HepG2 (cell line): ENCODE results near the gene NFATC3. TPM values are rescaled to one million over a fixed set of nuclear protein-coding genes. Genes with fewer than 3 reads are reported as not detected.

Source experiments
- CAMTA2 ChIP-seq: sonication (generic); formaldehyde crosslinking; IDR thresholded peaks from 2 replicates; pipeline ENCODE4 v1.4.0; 2020; ENCODE audit warnings: mild to moderate bottlenecking, missing genetic modification reagents, borderline replicate concordance
- DR1 ChIP-seq: sonication (generic); formaldehyde crosslinking; IDR thresholded peaks from 2 replicates; pipeline ENCODE4 v1.8.0; 2021; ENCODE audit warnings: mild to moderate bottlenecking, missing genetic modification reagents, inconsistent platforms
- FOXK2 ChIP-seq: fragments of 450-650 bp; IDR thresholded peaks from 2 replicates; pipeline ENCODE4 v1.6.1; 2016
- GTF2F1 ChIP-seq: fragments of 150-350 bp; IDR thresholded peaks from 2 replicates; pipeline ENCODE4 v1.6.1; 2014; ENCODE audit warnings: low read length
- IKZF1 ChIP-seq: fragments of 450-650 bp; IDR thresholded peaks from 2 replicates; pipeline ENCODE4 v1.7.1; 2016
- KDM1A ChIP-seq: IDR thresholded peaks from 2 replicates; pipeline ENCODE4 v1.6.1; 2016; ENCODE audit warnings: missing compliant biosample characterization
- MEIS1 ChIP-seq: sonication (generic); formaldehyde crosslinking; IDR thresholded peaks from 2 replicates; pipeline ENCODE4 v1.9.0; 2021; ENCODE audit warnings: mild to moderate bottlenecking, missing genetic modification reagents, moderate library complexity, borderline replicate concordance
- RFXANK ChIP-seq: IDR thresholded peaks from 2 replicates; pipeline ENCODE4 v1.6.1; 2016
- RFXAP ChIP-seq: sonication (generic); formaldehyde crosslinking; IDR thresholded peaks from 2 replicates; pipeline ENCODE4 v1.4.0; 2020; ENCODE audit warnings: missing genetic modification reagents, borderline replicate concordance
- TBX2 ChIP-seq: sonication (generic); formaldehyde crosslinking; IDR thresholded peaks from 2 replicates; pipeline ENCODE4 v1.5.0; 2020; ENCODE audit warnings: missing genetic modification reagents, mild to moderate bottlenecking, borderline replicate concordance
- ZBTB7B ChIP-seq: sonication (generic); formaldehyde crosslinking; IDR thresholded peaks from 2 replicates; pipeline ENCODE4 v1.4.0; 2020; ENCODE audit warnings: missing genetic modification reagents
- ZKSCAN1 ChIP-seq: fragments of 150-350 bp; IDR thresholded peaks from 2 replicates; pipeline ENCODE4 v1.6.1; 2014; ENCODE audit warnings: low read length
- ZNF232 ChIP-seq: sonication (generic); formaldehyde crosslinking; IDR thresholded peaks from 2 replicates; pipeline ENCODE4 v1.4.0; 2020; ENCODE audit warnings: missing genetic modification reagents, borderline replicate concordance
- ZNF296 ChIP-seq: sonication (generic); formaldehyde crosslinking; conservative IDR thresholded peaks from 2 replicates; pipeline ENCODE4 v1.5.0; 2020; ENCODE audit warnings: mild to moderate bottlenecking, missing genetic modification reagents
- ZNF317 ChIP-seq: sonication (generic); formaldehyde crosslinking; IDR thresholded peaks from 2 replicates; pipeline ENCODE4 v1.5.0; 2020; ENCODE audit warnings: mild to moderate bottlenecking, missing genetic modification reagents
- ZNF326 ChIP-seq: sonication (generic); formaldehyde crosslinking; IDR thresholded peaks from 2 replicates; pipeline ENCODE4 v1.4.0; 2020; ENCODE audit warnings: missing genetic modification reagents, borderline replicate concordance
- ZNF572 ChIP-seq: sonication (generic); formaldehyde crosslinking; IDR thresholded peaks from 2 replicates; pipeline ENCODE4 v1.5.1; 2020; ENCODE audit warnings: mild to moderate bottlenecking, missing genetic modification reagents
- ZSCAN31 ChIP-seq: sonication (generic); formaldehyde crosslinking; IDR thresholded peaks from 2 replicates; pipeline ENCODE4 v1.5.0; 2020; ENCODE audit warnings: low read depth, mild to moderate bottlenecking, missing genetic modification reagents
- polyA plus RNA-seq, 8 experiments: library from polyadenylated mRNA; depleted of rRNA in 3 of 8; stranded (reverse) in 7 of 8; unstranded in 1 of 8; fragments of >200 nt; fragmentation: Illumina TruSeq in 4 of 8; extraction: Trizol in 4 of 8; gene quantifications; 2 replicates each; pipeline versions ENCODE4 v1.2.1 to v1.2.3, GENCODE V29; 2011 to 2016; ENCODE audit warnings: low read depth in 4 of 8, missing spikeins in 1 of 8, mixed read lengths in 1 of 8; ENCODE audit not compliant: insufficient read depth in 1 of 8
- total RNA-seq, 5 experiments: library from RNA; depleted of rRNA; stranded (reverse); fragments of >200 nt; fragmentation: Illumina TruSeq; extraction: Trizol; gene quantifications; 2 replicates each; pipeline ENCODE4 v1.2.3, GENCODE V29; 2016; ENCODE audit warnings: low read depth in 1 of 5
- TF ChIP-seq, protein P1 (sequence below): IDR thresholded peaks from 2 replicates; pipeline ENCODE4 v1.6.1; 2016
- TF ChIP-seq, protein P2 (sequence below): sonication (generic); formaldehyde crosslinking; IDR thresholded peaks from 2 replicates; pipeline ENCODE4 v1.4.0; 2020; ENCODE audit warnings: mild to moderate bottlenecking, low read depth, missing genetic modification reagents
- TF ChIP-seq, protein P3 (sequence below): sonication (generic); formaldehyde crosslinking; IDR thresholded peaks from 2 replicates; pipeline ENCODE4 v1.4.0; 2020; ENCODE audit warnings: missing genetic modification reagents
- TF ChIP-seq, protein P4 (sequence below): sonication (generic); formaldehyde crosslinking; IDR thresholded peaks from 2 replicates; pipeline ENCODE4 v1.4.0; 2020; ENCODE audit warnings: low read depth, mild to moderate bottlenecking, missing genetic modification reagents
- TF ChIP-seq, protein P5 (sequence below): sonication (generic); formaldehyde crosslinking; IDR thresholded peaks from 2 replicates; pipeline ENCODE4 v1.9.0; 2021; ENCODE audit warnings: missing genetic modification reagents, mild to moderate bottlenecking, borderline replicate concordance

Gene NFATC3
- total and polyA plus RNA-seq, 2 of the 13 experiments (the other 11 are each of a cell fraction or from before 2014, with no cell fraction given): 52.6 to 62.7 TPM

DNA sequence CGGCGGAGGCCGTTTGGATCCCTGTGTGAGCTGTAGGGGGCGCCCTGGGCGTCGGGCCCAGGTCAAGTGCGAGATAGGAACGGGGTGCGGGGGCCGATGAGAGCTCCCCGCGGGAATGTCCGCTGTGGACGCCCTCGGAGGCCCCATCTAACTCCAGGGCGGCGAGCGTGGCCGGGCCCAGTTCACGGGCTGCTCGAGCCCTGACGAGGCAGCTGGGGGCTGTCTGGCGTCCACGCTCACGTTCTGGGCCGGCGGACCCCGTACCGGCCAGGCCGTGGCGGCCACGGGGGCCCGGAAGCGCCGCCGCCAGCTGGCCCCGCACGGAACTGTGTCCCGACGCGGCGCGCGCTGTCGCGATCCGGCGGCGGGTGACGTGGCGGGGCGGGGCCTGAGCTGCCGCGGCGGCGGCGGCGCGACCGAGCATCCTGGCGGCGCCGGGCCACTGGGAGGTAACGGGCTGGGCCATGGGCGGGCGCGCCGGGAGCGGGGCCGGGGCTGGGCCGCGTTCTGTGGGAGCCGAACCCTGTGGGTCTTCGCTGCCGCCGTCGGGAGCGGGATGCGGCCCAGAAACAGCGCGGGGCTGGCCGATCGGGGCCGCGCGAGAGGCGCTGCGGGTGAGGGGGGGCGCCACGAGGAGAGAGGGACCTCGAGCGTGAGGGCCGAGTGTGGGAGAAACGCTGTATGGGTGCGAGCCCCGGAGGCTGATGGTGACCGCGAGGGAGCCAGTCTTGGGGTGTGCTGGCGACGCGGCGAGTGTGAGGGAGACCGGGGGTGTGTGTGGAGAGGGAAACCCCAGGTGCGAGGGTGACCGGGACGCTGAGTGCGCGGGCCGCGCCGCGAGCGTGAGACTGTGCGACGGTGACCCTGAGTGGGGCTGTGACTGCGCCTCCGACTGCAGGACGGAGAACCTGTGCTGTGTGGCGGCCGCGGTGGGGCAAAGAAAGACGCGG is 179.2 kb downstream of the NFATC3 start, which contains the start of gene SLC7A6 (continued):
- TF ChIP-seq RFXAP (CRISPR knock-in tag) (peak; percentile 82), KDM1A (CRISPR knock-in tag) (no peak), ZNF317 (CRISPR knock-in tag) (0 out of 2 replicates have a peak, but pooled peaks have one; percentile 19), IKZF1 (no peak), RFXANK (CRISPR knock-in tag) (no peak; the same call in 1 of the 2 replicates), ZNF572 (peak; percentile 85; the same call in 1 of the 2 replicates), MEIS1 (CRISPR knock-in tag) (0 out of 2 replicates have a peak, but pooled peaks have one; percentile 24), ZNF232 (CRISPR knock-in tag) (peak; percentile 58), ZSCAN31 (CRISPR knock-in tag) (peak; percentile 93), ZKSCAN1 (no peak), ZNF296 (CRISPR knock-in tag) (peak; percentile 49; the same call in 1 of the 2 replicates), FOXK2 (no peak), DR1 (CRISPR knock-in tag) (peak; percentile 32; the same call in 1 of the 2 replicates), TBX2 (CRISPR knock-in tag) (peak; percentile 64; the same call in 1 of the 2 replicates), ZBTB7B (CRISPR knock-in tag) (peak; percentile 49), GTF2F1 (no peak), CAMTA2 (CRISPR knock-in tag) (peak; percentile 84; the same call in 1 of the 2 replicates), ZNF326 (CRISPR knock-in tag) (no peak)
- TF ChIP-seq, protein P1, sequence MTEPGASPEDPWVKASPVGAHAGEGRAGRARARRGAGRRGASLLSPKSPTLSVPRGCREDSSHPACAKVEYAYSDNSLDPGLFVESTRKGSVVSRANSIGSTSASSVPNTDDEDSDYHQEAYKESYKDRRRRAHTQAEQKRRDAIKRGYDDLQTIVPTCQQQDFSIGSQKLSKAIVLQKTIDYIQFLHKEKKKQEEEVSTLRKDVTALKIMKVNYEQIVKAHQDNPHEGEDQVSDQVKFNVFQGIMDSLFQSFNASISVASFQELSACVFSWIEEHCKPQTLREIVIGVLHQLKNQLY (CRISPR knock-in tag): 0 out of 2 replicates have a peak, but pooled peaks have one; percentile 24
- TF ChIP-seq, protein P2, sequence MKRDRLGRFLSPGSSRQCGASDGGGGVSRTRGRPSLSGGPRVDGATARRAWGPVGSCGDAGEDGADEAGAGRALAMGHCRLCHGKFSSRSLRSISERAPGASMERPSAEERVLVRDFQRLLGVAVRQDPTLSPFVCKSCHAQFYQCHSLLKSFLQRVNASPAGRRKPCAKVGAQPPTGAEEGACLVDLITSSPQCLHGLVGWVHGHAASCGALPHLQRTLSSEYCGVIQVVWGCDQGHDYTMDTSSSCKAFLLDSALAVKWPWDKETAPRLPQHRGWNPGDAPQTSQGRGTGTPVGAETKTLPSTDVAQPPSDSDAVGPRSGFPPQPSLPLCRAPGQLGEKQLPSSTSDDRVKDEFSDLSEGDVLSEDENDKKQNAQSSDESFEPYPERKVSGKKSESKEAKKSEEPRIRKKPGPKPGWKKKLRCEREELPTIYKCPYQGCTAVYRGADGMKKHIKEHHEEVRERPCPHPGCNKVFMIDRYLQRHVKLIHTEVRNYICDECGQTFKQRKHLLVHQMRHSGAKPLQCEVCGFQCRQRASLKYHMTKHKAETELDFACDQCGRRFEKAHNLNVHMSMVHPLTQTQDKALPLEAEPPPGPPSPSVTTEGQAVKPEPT (CRISPR knock-in tag): no peak
- TF ChIP-seq, protein P3, sequence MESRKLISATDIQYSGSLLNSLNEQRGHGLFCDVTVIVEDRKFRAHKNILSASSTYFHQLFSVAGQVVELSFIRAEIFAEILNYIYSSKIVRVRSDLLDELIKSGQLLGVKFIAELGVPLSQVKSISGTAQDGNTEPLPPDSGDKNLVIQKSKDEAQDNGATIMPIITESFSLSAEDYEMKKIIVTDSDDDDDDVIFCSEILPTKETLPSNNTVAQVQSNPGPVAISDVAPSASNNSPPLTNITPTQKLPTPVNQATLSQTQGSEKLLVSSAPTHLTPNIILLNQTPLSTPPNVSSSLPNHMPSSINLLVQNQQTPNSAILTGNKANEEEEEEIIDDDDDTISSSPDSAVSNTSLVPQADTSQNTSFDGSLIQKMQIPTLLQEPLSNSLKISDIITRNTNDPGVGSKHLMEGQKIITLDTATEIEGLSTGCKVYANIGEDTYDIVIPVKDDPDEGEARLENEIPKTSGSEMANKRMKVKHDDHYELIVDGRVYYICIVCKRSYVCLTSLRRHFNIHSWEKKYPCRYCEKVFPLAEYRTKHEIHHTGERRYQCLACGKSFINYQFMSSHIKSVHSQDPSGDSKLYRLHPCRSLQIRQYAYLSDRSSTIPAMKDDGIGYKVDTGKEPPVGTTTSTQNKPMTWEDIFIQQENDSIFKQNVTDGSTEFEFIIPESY (CRISPR knock-in tag): 0 out of 2 replicates have a peak, but pooled peaks have one; percentile 27
- TF ChIP-seq, protein P4, sequence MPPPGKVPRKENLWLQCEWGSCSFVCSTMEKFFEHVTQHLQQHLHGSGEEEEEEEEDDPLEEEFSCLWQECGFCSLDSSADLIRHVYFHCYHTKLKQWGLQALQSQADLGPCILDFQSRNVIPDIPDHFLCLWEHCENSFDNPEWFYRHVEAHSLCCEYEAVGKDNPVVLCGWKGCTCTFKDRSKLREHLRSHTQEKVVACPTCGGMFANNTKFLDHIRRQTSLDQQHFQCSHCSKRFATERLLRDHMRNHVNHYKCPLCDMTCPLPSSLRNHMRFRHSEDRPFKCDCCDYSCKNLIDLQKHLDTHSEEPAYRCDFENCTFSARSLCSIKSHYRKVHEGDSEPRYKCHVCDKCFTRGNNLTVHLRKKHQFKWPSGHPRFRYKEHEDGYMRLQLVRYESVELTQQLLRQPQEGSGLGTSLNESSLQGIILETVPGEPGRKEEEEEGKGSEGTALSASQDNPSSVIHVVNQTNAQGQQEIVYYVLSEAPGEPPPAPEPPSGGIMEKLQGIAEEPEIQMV (CRISPR knock-in tag): peak; percentile 17; the same call in 1 of the 2 replicates
- TF ChIP-seq, protein P5, sequence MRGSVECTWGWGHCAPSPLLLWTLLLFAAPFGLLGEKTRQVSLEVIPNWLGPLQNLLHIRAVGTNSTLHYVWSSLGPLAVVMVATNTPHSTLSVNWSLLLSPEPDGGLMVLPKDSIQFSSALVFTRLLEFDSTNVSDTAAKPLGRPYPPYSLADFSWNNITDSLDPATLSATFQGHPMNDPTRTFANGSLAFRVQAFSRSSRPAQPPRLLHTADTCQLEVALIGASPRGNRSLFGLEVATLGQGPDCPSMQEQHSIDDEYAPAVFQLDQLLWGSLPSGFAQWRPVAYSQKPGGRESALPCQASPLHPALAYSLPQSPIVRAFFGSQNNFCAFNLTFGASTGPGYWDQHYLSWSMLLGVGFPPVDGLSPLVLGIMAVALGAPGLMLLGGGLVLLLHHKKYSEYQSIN: no peak
